Vagina (tissue), 2 donors: Measurements from ENCODE around the gene RPL10A.

Experiments used
- CTCF ChIP-seq, 3 experiments: fragments of 450-650 bp in 2 of 3; fragments of 200-600 bp in 1 of 3; sonication (generic) in 1 of 3; IDR thresholded peaks; one replicate each; pipeline ENCODE4 v1.5.1; 2017 to 2019; ENCODE audit warnings: antibody characterized with exemption in 3 of 3, mild to moderate bottlenecking in 2 of 3, moderate library complexity in 2 of 3
- POLR2A ChIP-seq, 2 donors: fragments of 450-650 bp; IDR thresholded peaks; one replicate each; pipeline ENCODE4 v1.6.1; 2017; ENCODE audit warnings: antibody characterized with exemption in 2 of 2, mild to moderate bottlenecking in 2 of 2, moderate library complexity in 2 of 2

DNA sequence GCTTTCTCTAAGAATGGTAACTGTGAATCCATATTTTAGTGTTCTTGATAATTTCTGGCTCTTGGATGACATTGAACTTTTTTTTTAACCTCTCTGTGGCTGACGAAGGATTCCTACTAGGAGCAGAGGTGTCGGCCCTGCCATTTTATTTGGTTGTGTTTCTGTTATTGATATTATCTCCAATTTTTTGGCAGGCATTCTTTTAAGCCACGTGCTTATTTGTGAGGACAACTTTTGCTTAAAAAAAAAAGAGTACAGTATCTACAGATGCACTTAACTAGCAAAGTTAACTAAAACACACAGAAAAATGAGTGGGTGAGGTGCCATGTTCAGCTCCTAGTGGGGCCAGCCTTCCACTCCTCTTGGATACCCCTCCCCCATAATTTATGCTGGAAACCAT lies 15.0 kb upstream of the RPL10A start:
- TF ChIP-seq CTCF (IDR thresholded peaks at IDR 0.05) (no peak), POLR2A (IDR thresholded peaks at IDR 0.05) (no peak)
